Thoracic aorta (tissue), 2 donors: ENCODE measurements around the gene PPFIA4. TPM values are rescaled to one million over a fixed set of nuclear protein-coding genes. Genes with fewer than 3 reads are reported as not detected.

Experiments
- ATAC-seq: fragments of 150-250 bp; one replicate; pipeline ENCODE4 v1.8.0; 2017; ENCODE audit warnings: low read depth; ENCODE audit not compliant: insufficient number of reproducible peaks, low FRiP score
- DNase-seq: peaks from one replicate; pipeline ENCODE4 v3.0.0-alpha.2; 2020; ENCODE audit warnings: low spot score
- H3K27ac ChIP-seq, 2 donors: fragments of 200-600 bp; sonication (generic); 1 replicate in 1 of 2; 2 replicates in 1 of 2; pipeline ENCODE4 v1.5.1; 2016; ENCODE audit warnings: mild to moderate bottlenecking in 2 of 2, moderate library complexity in 2 of 2
- H3K27me3 ChIP-seq: fragments of 200-600 bp; sonication (generic); replicated peaks from 2 replicates; pipeline ENCODE4 v1.6.0; 2016; ENCODE audit warnings: mild to moderate bottlenecking; ENCODE audit not compliant: insufficient read depth
- H3K36me3 ChIP-seq: fragments of 200-600 bp; sonication (generic); one replicate; pipeline ENCODE4 v1.5.1; 2016
- H3K4me1 ChIP-seq, 2 donors: fragments of 200-600 bp; sonication (generic); 1 replicate in 1 of 2; 2 replicates in 1 of 2; pipeline versions ENCODE4 v1.5.1 to v1.6.0; 2016; ENCODE audit warnings: low read depth in 2 of 2, mild to moderate bottlenecking in 1 of 2; ENCODE audit not compliant: control insufficient read depth in 1 of 2
- H3K4me3 ChIP-seq: fragments of 200-600 bp; sonication (generic); 2 replicates; pipeline ENCODE4 v1.5.1; 2016; ENCODE audit warnings: mild to moderate bottlenecking
- H3K9me3 ChIP-seq: fragments of 200-600 bp; sonication (generic); 2 replicates; pipeline ENCODE4 v1.5.1; 2016
- CTCF ChIP-seq: fragments of 200-600 bp; sonication (generic); IDR thresholded peaks from one replicate; pipeline ENCODE4 v1.5.1; 2019; ENCODE audit warnings: antibody characterized with exemption
- total RNA-seq, 2 donors: library from RNA; depleted of rRNA; stranded (reverse); fragments of >200 nt; gene quantifications; one replicate each; pipeline versions ENCODE4 v1.1.0 to v1.2.3, GENCODE V29; 2016

PPFIA4 gene
- total RNA-seq, 2 donors from 2014 or later: 13.5 to 16.5 TPM

- ATAC-seq: no peak
- Histone ChIP-seq H3K4me3 (no peak overlapping the region), H3K4me1 (no peaks in the 10 kb centered on the region), H3K36me3 (no peaks in the 10 kb centered on the region), H3K27me3 (no peaks in the 10 kb centered on the region), H3K27ac (no peak overlapping the region), H3K9me3 (no peaks in the 10 kb centered on the region)
- TF ChIP-seq CTCF: no peak
- DNase-seq: no peak
Measured at GRCh38 chr1:203081465-203082230, 55.4 kb downstream of the PPFIA4 start.

- no peak for DNase-seq
- TF ChIP-seq CTCF: no peak
- no peak overlapping the region for H3K27ac ChIP-seq
- H3K4me1 ChIP-seq: no peaks in the 10 kb centered on the region
- no peaks in the 10 kb centered on the region for H3K9me3 ChIP-seq
- no peaks in the 10 kb centered on the region for H3K27me3 ChIP-seq
- no peaks in the 10 kb centered on the region for H3K36me3 ChIP-seq
- no peak overlapping the region for H3K4me3 ChIP-seq
- no peak for ATAC-seq
Measured at GRCh38 chr1:203082231-203082505, 55.9 kb downstream of the PPFIA4 start.

- Histone ChIP-seq H3K9me3 (no peaks in the 10 kb centered on the region), H3K36me3 (no peaks in the 10 kb centered on the region), H3K27ac (no peak overlapping the region), H3K4me3 (no peak overlapping the region), H3K4me1 (no peaks in the 10 kb centered on the region), H3K27me3 (no peaks in the 10 kb centered on the region)
- DNase-seq: no peak
- no peak for TF ChIP-seq CTCF
- ATAC-seq: no peak
Measured at GRCh38 chr1:203082571-203083462, 56.5 kb downstream of the PPFIA4 start.

- DNase-seq (no peak), ATAC-seq (no peak)
- no peaks in the 10 kb centered on the region for H3K9me3 ChIP-seq
Measured at GRCh38 chr1:203083463-203083921, 57.2 kb downstream of the PPFIA4 start.

More at GRCh38 chr1:203083463-203083921, 57.2 kb downstream of the PPFIA4 start:
- Histone ChIP-seq H3K27ac (no peak overlapping the region), H3K4me3 (no peak overlapping the region), H3K4me1 (no peaks in the 10 kb centered on the region), H3K27me3 (no peaks in the 10 kb centered on the region), H3K36me3 (no peaks in the 10 kb centered on the region)
- TF ChIP-seq CTCF: no peak
